HEK293 (cell line): ENCODE data around the gene TBC1D8.
A peak's percentile ranks its signal among the peaks of the same experiment; 100 is the strongest.

Source experiments
- CTCF ChIA-PET: fragments of 350-600 bp; formaldehyde crosslinking; extraction: SDS; loops from one replicate; lab custom pipeline; 2021; ENCODE audit warnings: antibody characterized with exemption; lab: Yijun Ruan, JAX
- POLR2A ChIA-PET: fragments of 300-600 bp; formaldehyde crosslinking; extraction: SDS; loops from one replicate; lab custom pipeline; 2020; ENCODE audit warnings: antibody characterized with exemption, inconsistent platforms; lab: Yijun Ruan, JAX
- H3K27ac ChIP-seq: fragments of 200-500 bp; sonication (Bioruptor generic); 2 replicates; pipeline ENCODE4 v1.5.1; 2014; ENCODE audit warnings: low read depth, low read length, control low read depth, inconsistent platforms; ENCODE audit errors: extremely low read depth
- H3K36me3 ChIP-seq, 2 experiments: fragments of 200-500 bp in 1 of 2; sonication (Bioruptor generic) in 1 of 2; 1 replicate in 1 of 2; 2 replicates in 1 of 2; pipeline ENCODE4 v1.5.1; 2014 to 2017; ENCODE audit warnings: inconsistent platforms in 2 of 2, low read length in 2 of 2; ENCODE audit not compliant: control insufficient read depth in 2 of 2, insufficient read depth in 1 of 2
- H3K4me1 ChIP-seq: fragments of 200-500 bp; sonication (Bioruptor generic); 2 replicates; pipeline ENCODE4 v1.5.1; 2014; ENCODE audit warnings: mild to moderate bottlenecking, low read length, inconsistent platforms; ENCODE audit not compliant: control insufficient read depth, insufficient read depth
- H3K4me3 ChIP-seq: 2 replicates; pipeline ENCODE4 v1.5.1; 2011; ENCODE audit warnings: low read depth, mild to moderate bottlenecking, control low read depth, low read length, moderate library complexity
- H3K9me3 ChIP-seq: fragments of 200-500 bp; sonication (Bioruptor generic); 2 replicates; pipeline ENCODE4 v1.5.1; 2014; ENCODE audit warnings: low read depth, low read length, inconsistent platforms; ENCODE audit not compliant: control insufficient read depth, insufficient read depth
- KLF9 ChIP-seq: fragments of 450-650 bp; formaldehyde crosslinking; IDR thresholded peaks from 2 replicates; pipeline ENCODE4 v1.5.1; 2016; ENCODE audit warnings: missing biosample characterization, missing genetic modification characterization, low read depth
- PRDM10 ChIP-seq: fragments of 450-650 bp; formaldehyde crosslinking; IDR thresholded peaks from 2 replicates; pipeline ENCODE4 v1.5.1; 2016; ENCODE audit warnings: missing biosample characterization, missing genetic modification characterization
- SP7 ChIP-seq: fragments of 450-650 bp; formaldehyde crosslinking; IDR thresholded peaks from 2 replicates; pipeline ENCODE4 v1.5.1; 2016; ENCODE audit warnings: missing biosample characterization, missing genetic modification characterization
- TSHZ1 ChIP-seq: fragments of 450-650 bp; formaldehyde crosslinking; IDR thresholded peaks from 2 replicates; pipeline ENCODE4 v1.5.1; 2016; ENCODE audit warnings: missing biosample characterization, missing genetic modification characterization, borderline replicate concordance
- YY2 ChIP-seq: fragments of 450-650 bp; formaldehyde crosslinking; IDR thresholded peaks from 2 replicates; pipeline ENCODE4 v1.5.1; 2016; ENCODE audit warnings: missing biosample characterization, missing genetic modification characterization
- ZNF18 ChIP-seq: fragments of 450-650 bp; formaldehyde crosslinking; IDR thresholded peaks from 2 replicates; pipeline ENCODE4 v1.5.1; 2016; ENCODE audit warnings: missing biosample characterization, missing genetic modification characterization
- ZNF211 ChIP-seq: fragments of 450-650 bp; formaldehyde crosslinking; IDR thresholded peaks from 2 replicates; pipeline ENCODE4 v1.5.1; 2016; ENCODE audit warnings: low read depth, missing biosample characterization, missing genetic modification characterization
- ZNF239 ChIP-seq: fragments of 450-650 bp; formaldehyde crosslinking; IDR thresholded peaks from 2 replicates; pipeline ENCODE4 v1.5.1; 2016; ENCODE audit warnings: missing biosample characterization, missing genetic modification characterization
- ZNF341 ChIP-seq: fragments of 450-650 bp; formaldehyde crosslinking; IDR thresholded peaks from 2 replicates; pipeline ENCODE4; 2016; ENCODE audit warnings: low read depth, missing biosample characterization, missing genetic modification characterization
- ZNF366 ChIP-seq: fragments of 450-650 bp; formaldehyde crosslinking; conservative IDR thresholded peaks from 2 replicates; pipeline ENCODE4 v1.5.1; 2016; ENCODE audit warnings: missing biosample characterization, missing genetic modification characterization
- ZNF501 ChIP-seq: fragments of 450-650 bp; formaldehyde crosslinking; IDR thresholded peaks from 2 replicates; pipeline ENCODE4 v1.5.1; 2016; ENCODE audit warnings: missing biosample characterization, missing genetic modification characterization
- ZNF530 ChIP-seq: fragments of 450-650 bp; formaldehyde crosslinking; IDR thresholded peaks from 2 replicates; pipeline ENCODE4 v1.5.1; 2016; ENCODE audit warnings: low read depth, missing biosample characterization, missing genetic modification characterization
- ZNF670 ChIP-seq: fragments of 450-650 bp; formaldehyde crosslinking; IDR thresholded peaks from 2 replicates; pipeline ENCODE4 v1.5.1; 2016; ENCODE audit warnings: missing biosample characterization, missing genetic modification characterization, low read depth
- ZNF747 ChIP-seq: fragments of 450-650 bp; formaldehyde crosslinking; IDR thresholded peaks from 2 replicates; pipeline ENCODE4 v1.5.1; 2016; ENCODE audit warnings: missing biosample characterization, missing genetic modification characterization
- ZNF776 ChIP-seq: fragments of 450-650 bp; formaldehyde crosslinking; IDR thresholded peaks from 2 replicates; pipeline ENCODE4 v1.5.0; 2017; ENCODE audit warnings: missing biosample characterization, missing genetic modification characterization, borderline replicate concordance
- TF ChIP-seq, protein P1 (sequence below): fragments of 450-650 bp; formaldehyde crosslinking; IDR thresholded peaks from 2 replicates; pipeline ENCODE4 v1.5.1; 2017; ENCODE audit warnings: missing biosample characterization, missing genetic modification characterization
- TF ChIP-seq, protein P2 (sequence below): fragments of 450-650 bp; formaldehyde crosslinking; IDR thresholded peaks from 2 replicates; pipeline ENCODE4 v1.5.1; 2016; ENCODE audit warnings: missing biosample characterization, missing genetic modification characterization
- TF ChIP-seq, protein P3 (sequence below): fragments of 450-650 bp; formaldehyde crosslinking; IDR thresholded peaks from 2 replicates; pipeline ENCODE4 v1.5.1; 2016; ENCODE audit warnings: missing biosample characterization, missing genetic modification characterization

The TBC1D8 gene

GRCh38 chr2:101116348-101116747, 34.8 kb downstream of the TBC1D8 start:
- Histone ChIP-seq H3K4me3 (no peak overlapping the region), H3K36me3 (no peaks in the 10 kb centered on the region), H3K27ac (no peak overlapping the region), H3K9me3 (no peaks in the 10 kb centered on the region), H3K4me1 (peaks cover 28% of the 10 kb centered on the region)
- TF ChIP-seq PRDM10 (tag by site-specific recombination) (peak; percentile 58), ZNF239 (tag by site-specific recombination) (no peak), KLF9 (tag by site-specific recombination) (no peak), YY2 (tag by site-specific recombination) (no peak), ZNF530 (tag by site-specific recombination) (no peak)
- TF ChIP-seq, protein P1, sequence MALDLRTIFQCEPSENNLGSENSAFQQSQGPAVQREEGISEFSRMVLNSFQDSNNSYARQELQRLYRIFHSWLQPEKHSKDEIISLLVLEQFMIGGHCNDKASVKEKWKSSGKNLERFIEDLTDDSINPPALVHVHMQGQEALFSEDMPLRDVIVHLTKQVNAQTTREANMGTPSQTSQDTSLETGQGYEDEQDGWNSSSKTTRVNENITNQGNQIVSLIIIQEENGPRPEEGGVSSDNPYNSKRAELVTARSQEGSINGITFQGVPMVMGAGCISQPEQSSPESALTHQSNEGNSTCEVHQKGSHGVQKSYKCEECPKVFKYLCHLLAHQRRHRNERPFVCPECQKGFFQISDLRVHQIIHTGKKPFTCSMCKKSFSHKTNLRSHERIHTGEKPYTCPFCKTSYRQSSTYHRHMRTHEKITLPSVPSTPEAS (tag by site-specific recombination), result no peak
- TF ChIP-seq, protein P2, sequence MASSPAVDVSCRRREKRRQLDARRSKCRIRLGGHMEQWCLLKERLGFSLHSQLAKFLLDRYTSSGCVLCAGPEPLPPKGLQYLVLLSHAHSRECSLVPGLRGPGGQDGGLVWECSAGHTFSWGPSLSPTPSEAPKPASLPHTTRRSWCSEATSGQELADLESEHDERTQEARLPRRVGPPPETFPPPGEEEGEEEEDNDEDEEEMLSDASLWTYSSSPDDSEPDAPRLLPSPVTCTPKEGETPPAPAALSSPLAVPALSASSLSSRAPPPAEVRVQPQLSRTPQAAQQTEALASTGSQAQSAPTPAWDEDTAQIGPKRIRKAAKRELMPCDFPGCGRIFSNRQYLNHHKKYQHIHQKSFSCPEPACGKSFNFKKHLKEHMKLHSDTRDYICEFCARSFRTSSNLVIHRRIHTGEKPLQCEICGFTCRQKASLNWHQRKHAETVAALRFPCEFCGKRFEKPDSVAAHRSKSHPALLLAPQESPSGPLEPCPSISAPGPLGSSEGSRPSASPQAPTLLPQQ (tag by site-specific recombination), result no peak
- ChIA-PET CTCF (interaction anchor here (0.6 to 1.7 kb wide), 2 partner anchors 32 to 1050 kb away, joined by 3 to 5 read pairs; no protein-coding TSS in a partner anchor), POLR2A (no interaction called here)

GRCh38 chr2:101115664-101116063, 35.5 kb downstream of the TBC1D8 start:
- CTCF ChIA-PET, result interaction anchor here (1.7 kb wide), 1 partner anchor 33 kb away, joined by 5 read pairs; no protein-coding TSS in a partner anchor
- peaks cover 27% of the 10 kb centered on the region for H3K4me1 ChIP-seq
- no peak overlapping the region for H3K4me3 ChIP-seq
- no peak overlapping the region for H3K27ac ChIP-seq
- TF ChIP-seq SP7 (tag by site-specific recombination) (no peak), TSHZ1 (no peak), ZNF18 (tag by site-specific recombination) (no peak), ZNF501 (no peak), ZNF747 (no peak), ZNF670 (no peak), ZNF776 (tag by site-specific recombination) (no peak), ZNF341 (tag by site-specific recombination) (no peak), ZNF366 (tag by site-specific recombination) (no peak), ZNF211 (tag by site-specific recombination) (no peak)
- TF ChIP-seq, protein P3, sequence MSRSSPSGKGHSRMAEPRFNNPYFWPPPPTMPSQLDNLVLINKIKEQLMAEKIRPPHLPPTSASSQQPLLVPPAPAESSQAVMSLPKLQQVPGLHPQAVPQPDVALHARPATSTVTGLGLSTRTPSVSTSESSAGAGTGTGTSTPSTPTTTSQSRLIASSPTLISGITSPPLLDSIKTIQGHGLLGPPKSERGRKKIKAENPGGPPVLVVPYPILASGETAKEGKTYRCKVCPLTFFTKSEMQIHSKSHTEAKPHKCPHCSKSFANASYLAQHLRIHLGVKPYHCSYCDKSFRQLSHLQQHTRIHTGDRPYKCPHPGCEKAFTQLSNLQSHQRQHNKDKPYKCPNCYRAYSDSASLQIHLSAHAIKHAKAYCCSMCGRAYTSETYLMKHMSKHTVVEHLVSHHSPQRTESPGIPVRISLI, result no peak
- H3K9me3 ChIP-seq, result no peaks in the 10 kb centered on the region
- H3K36me3 ChIP-seq, result no peaks in the 10 kb centered on the region
- POLR2A ChIA-PET, result no interaction called here
